ENCODE measurements around the gene FGL2. TPM values are rescaled to one million over a fixed set of nuclear protein-coding genes. Genes with fewer than 3 reads are reported as not detected.

Gene FGL2
- total RNA-seq, 1 experiment from 2014 or later: not detected

- POLR2A ChIA-PET: no interaction called here
- H3K27ac Mint-ChIP-seq: no peak overlapping the region
- H3K4me1 Mint-ChIP-seq: peaks cover 6% of the 10 kb centered on the region
Observed at GRCh38 chr7:77202481-77202976, 2.9 kb upstream of the FGL2 start.

GRCh38 chr7:77200542-77200941 is 923 bp upstream of the FGL2 start:
- POLR2A ChIA-PET: no interaction called here
- H3K27ac Mint-ChIP-seq: no peak overlapping the region; the same call in 1 of the 2 replicates
- ATAC-seq (no peak), DNase-seq (ENCODE audit: low spot score) (no peak)
- CTCF ChIA-PET: interaction anchor here (2.6 kb wide), 1 partner anchor 46 kb away, joined by 17 read pairs; no protein-coding TSS in a partner anchor
- H3K4me1 Mint-ChIP-seq: peaks cover 6% of the 10 kb centered on the region
- H3K9me3 Mint-ChIP-seq: no peaks in the 10 kb centered on the region
- no peaks in the 10 kb centered on the region for H3K36me3 Mint-ChIP-seq
- no peaks in the 10 kb centered on the region; the same call in 1 of the 2 replicates for H3K27me3 Mint-ChIP-seq (ENCODE audit: low read depth)
- H3K4me3 Mint-ChIP-seq: no peak overlapping the region
- TF ChIP-seq NR1H2 (CRISPR knock-in tag; IDR thresholded peaks at IDR 0.05) (no peak), EMX1 (CRISPR knock-in tag; IDR thresholded peaks at IDR 0.05) (no peak), SMAD4 (CRISPR knock-in tag; IDR thresholded peaks at IDR 0.05) (no peak), TEAD1 (CRISPR knock-in tag; IDR thresholded peaks at IDR 0.05) (no peak), CREM (CRISPR knock-in tag; IDR thresholded peaks at IDR 0.05) (no peak), MXD4 (CRISPR knock-in tag; IDR thresholded peaks at IDR 0.05; ENCODE audit: borderline replicate concordance) (no peak), SMAD3 (CRISPR knock-in tag; IDR thresholded peaks at IDR 0.05; ENCODE audit: borderline replicate concordance) (no peak), SP1 (CRISPR knock-in tag; conservative IDR thresholded peaks at IDR 0.05) (no peak), SOX15 (CRISPR knock-in tag; IDR thresholded peaks at IDR 0.05) (no peak)
- TF ChIP-seq, protein P1, sequence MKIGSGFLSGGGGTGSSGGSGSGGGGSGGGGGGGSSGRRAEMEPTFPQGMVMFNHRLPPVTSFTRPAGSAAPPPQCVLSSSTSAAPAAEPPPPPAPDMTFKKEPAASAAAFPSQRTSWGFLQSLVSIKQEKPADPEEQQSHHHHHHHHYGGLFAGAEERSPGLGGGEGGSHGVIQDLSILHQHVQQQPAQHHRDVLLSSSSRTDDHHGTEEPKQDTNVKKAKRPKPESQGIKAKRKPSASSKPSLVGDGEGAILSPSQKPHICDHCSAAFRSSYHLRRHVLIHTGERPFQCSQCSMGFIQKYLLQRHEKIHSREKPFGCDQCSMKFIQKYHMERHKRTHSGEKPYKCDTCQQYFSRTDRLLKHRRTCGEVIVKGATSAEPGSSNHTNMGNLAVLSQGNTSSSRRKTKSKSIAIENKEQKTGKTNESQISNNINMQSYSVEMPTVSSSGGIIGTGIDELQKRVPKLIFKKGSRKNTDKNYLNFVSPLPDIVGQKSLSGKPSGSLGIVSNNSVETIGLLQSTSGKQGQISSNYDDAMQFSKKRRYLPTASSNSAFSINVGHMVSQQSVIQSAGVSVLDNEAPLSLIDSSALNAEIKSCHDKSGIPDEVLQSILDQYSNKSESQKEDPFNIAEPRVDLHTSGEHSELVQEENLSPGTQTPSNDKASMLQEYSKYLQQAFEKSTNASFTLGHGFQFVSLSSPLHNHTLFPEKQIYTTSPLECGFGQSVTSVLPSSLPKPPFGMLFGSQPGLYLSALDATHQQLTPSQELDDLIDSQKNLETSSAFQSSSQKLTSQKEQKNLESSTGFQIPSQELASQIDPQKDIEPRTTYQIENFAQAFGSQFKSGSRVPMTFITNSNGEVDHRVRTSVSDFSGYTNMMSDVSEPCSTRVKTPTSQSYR (CRISPR knock-in tag; IDR thresholded peaks at IDR 0.05): no peak
- TF ChIP-seq, protein P2, sequence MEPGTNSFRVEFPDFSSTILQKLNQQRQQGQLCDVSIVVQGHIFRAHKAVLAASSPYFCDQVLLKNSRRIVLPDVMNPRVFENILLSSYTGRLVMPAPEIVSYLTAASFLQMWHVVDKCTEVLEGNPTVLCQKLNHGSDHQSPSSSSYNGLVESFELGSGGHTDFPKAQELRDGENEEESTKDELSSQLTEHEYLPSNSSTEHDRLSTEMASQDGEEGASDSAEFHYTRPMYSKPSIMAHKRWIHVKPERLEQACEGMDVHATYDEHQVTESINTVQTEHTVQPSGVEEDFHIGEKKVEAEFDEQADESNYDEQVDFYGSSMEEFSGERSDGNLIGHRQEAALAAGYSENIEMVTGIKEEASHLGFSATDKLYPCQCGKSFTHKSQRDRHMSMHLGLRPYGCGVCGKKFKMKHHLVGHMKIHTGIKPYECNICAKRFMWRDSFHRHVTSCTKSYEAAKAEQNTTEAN (CRISPR knock-in tag; IDR thresholded peaks at IDR 0.05): no peak
- TF ChIP-seq, protein P3, sequence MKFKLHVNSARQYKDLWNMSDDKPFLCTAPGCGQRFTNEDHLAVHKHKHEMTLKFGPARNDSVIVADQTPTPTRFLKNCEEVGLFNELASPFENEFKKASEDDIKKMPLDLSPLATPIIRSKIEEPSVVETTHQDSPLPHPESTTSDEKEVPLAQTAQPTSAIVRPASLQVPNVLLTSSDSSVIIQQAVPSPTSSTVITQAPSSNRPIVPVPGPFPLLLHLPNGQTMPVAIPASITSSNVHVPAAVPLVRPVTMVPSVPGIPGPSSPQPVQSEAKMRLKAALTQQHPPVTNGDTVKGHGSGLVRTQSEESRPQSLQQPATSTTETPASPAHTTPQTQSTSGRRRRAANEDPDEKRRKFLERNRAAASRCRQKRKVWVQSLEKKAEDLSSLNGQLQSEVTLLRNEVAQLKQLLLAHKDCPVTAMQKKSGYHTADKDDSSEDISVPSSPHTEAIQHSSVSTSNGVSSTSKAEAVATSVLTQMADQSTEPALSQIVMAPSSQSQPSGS (CRISPR knock-in tag; IDR thresholded peaks at IDR 0.05; ENCODE audit: borderline replicate concordance, low read depth): no peak
- TF ChIP-seq, protein P4, sequence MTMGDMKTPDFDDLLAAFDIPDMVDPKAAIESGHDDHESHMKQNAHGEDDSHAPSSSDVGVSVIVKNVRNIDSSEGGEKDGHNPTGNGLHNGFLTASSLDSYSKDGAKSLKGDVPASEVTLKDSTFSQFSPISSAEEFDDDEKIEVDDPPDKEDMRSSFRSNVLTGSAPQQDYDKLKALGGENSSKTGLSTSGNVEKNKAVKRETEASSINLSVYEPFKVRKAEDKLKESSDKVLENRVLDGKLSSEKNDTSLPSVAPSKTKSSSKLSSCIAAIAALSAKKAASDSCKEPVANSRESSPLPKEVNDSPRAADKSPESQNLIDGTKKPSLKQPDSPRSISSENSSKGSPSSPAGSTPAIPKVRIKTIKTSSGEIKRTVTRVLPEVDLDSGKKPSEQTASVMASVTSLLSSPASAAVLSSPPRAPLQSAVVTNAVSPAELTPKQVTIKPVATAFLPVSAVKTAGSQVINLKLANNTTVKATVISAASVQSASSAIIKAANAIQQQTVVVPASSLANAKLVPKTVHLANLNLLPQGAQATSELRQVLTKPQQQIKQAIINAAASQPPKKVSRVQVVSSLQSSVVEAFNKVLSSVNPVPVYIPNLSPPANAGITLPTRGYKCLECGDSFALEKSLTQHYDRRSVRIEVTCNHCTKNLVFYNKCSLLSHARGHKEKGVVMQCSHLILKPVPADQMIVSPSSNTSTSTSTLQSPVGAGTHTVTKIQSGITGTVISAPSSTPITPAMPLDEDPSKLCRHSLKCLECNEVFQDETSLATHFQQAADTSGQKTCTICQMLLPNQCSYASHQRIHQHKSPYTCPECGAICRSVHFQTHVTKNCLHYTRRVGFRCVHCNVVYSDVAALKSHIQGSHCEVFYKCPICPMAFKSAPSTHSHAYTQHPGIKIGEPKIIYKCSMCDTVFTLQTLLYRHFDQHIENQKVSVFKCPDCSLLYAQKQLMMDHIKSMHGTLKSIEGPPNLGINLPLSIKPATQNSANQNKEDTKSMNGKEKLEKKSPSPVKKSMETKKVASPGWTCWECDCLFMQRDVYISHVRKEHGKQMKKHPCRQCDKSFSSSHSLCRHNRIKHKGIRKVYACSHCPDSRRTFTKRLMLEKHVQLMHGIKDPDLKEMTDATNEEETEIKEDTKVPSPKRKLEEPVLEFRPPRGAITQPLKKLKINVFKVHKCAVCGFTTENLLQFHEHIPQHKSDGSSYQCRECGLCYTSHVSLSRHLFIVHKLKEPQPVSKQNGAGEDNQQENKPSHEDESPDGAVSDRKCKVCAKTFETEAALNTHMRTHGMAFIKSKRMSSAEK (CRISPR knock-in tag; IDR thresholded peaks at IDR 0.05; ENCODE audit: borderline replicate concordance): no peak

More at GRCh38 chr7:77202481-77202976, 2.9 kb upstream of the FGL2 start:
- Mint-ChIP-seq H3K4me3 (no peak overlapping the region), H3K9me3 (peaks cover 4% of the 10 kb centered on the region), H3K27me3 (ENCODE audit: low read depth) (no peaks in the 10 kb centered on the region; the same call in 1 of the 2 replicates), H3K36me3 (no peaks in the 10 kb centered on the region)
- ATAC-seq: no peak
- TF ChIP-seq RORB (CRISPR knock-in tag; IDR thresholded peaks at IDR 0.05) (no peak), KAT7 (CRISPR knock-in tag; IDR thresholded peaks at IDR 0.05; ENCODE audit: borderline replicate concordance) (no peak), MYBL2 (CRISPR knock-in tag; IDR thresholded peaks at IDR 0.05) (no peak), ZNF219 (CRISPR knock-in tag; IDR thresholded peaks at IDR 0.05; ENCODE audit: borderline replicate concordance) (no peak), NR2C2 (CRISPR knock-in tag; IDR thresholded peaks at IDR 0.05) (no peak), ZBTB21 (CRISPR knock-in tag; IDR thresholded peaks at IDR 0.05; ENCODE audit: borderline replicate concordance) (no peak)
- TF ChIP-seq, protein P5, sequence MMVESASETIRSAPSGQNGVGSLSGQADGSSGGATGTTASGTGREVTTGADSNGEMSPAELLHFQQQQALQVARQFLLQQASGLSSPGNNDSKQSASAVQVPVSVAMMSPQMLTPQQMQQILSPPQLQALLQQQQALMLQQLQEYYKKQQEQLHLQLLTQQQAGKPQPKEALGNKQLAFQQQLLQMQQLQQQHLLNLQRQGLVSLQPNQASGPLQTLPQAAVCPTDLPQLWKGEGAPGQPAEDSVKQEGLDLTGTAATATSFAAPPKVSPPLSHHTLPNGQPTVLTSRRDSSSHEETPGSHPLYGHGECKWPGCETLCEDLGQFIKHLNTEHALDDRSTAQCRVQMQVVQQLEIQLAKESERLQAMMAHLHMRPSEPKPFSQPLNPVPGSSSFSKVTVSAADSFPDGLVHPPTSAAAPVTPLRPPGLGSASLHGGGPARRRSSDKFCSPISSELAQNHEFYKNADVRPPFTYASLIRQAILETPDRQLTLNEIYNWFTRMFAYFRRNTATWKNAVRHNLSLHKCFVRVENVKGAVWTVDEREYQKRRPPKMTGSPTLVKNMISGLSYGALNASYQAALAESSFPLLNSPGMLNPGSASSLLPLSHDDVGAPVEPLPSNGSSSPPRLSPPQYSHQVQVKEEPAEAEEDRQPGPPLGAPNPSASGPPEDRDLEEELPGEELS (CRISPR knock-in tag; IDR thresholded peaks at IDR 0.05): no peak
- TF ChIP-seq, protein P2 (CRISPR knock-in tag; IDR thresholded peaks at IDR 0.05): no peak
- TF ChIP-seq, protein P6, sequence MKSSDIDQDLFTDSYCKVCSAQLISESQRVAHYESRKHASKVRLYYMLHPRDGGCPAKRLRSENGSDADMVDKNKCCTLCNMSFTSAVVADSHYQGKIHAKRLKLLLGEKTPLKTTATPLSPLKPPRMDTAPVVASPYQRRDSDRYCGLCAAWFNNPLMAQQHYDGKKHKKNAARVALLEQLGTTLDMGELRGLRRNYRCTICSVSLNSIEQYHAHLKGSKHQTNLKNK (CRISPR knock-in tag; IDR thresholded peaks at IDR 0.05): no peak
- CTCF ChIA-PET: no interaction called here
- no peak for DNase-seq (ENCODE audit: low spot score)

Measured in WTC11 (cell line).